HG02870 (cell line): Measurements from ENCODE around the gene STX10.
"Not testable (repeated sequence)": the region's sequence is repeated elsewhere in the genome, so short reads cannot be mapped to it uniquely, and the experiment has no call there.

ENCODE experiments used
- ATAC-seq: cut with Tn5 transposase; IDR thresholded peaks from one replicate; pipeline ENCODE4 v1.9.1; 2021; ENCODE audit warnings: mild to moderate bottlenecking, moderate library complexity; ENCODE audit not compliant: unreplicated experiment

The STX10 gene

GRCh38 chr19:13165162-13165997 lies 15.2 kb upstream of the STX10 start:
- no peak for ATAC-seq

- no peak for ATAC-seq
These were observed 14.4 kb upstream of the STX10 start for GRCh38 chr19:13164343-13165161.

GRCh38 chr19:13163609-13164342 lies 13.6 kb upstream of the STX10 start:
- ATAC-seq, result no peak

- ATAC-seq, result no peak
These were observed 12.8 kb upstream of the STX10 start for GRCh38 chr19:13162724-13163608.

GRCh38 chr19:13160557-13160956 lies 10.4 kb upstream of the STX10 start:
- ATAC-seq, result no peak

- ATAC-seq, result no peak
These were observed 9.5 kb upstream of the STX10 start for GRCh38 chr19:13159713-13160112.

- ATAC-seq, result no peak
These were observed 5.5 kb upstream of the STX10 start for GRCh38 chr19:13155472-13156359.

GRCh38 chr19:13154911-13155471 lies 4.8 kb upstream of the STX10 start:
- ATAC-seq, result no peak

- no peak for ATAC-seq
These were observed 4.1 kb upstream of the STX10 start for GRCh38 chr19:13154241-13154778.

GRCh38 chr19:13153569-13154240 lies 3.5 kb upstream of the STX10 start:
- ATAC-seq, result no peak

- ATAC-seq, result no peak
These were observed 2.9 kb upstream of the STX10 start for GRCh38 chr19:13152974-13153568.

GRCh38 chr19:13152356-13152973 lies 2.3 kb upstream of the STX10 start:
- no peak for ATAC-seq

- ATAC-seq, result peak; percentile 40
These were observed 1.6 kb upstream of the STX10 start for GRCh38 chr19:13151605-13152355.

GRCh38 chr19:13150931-13151604 lies 893 bp upstream of the STX10 start:
- ATAC-seq, result peak; percentile 2

GRCh38 chr19:13149628-13150186 lies 468 bp downstream of the STX10 start:
- no peak for ATAC-seq

- ATAC-seq, result not testable (repeated sequence)
These were observed 975 bp downstream of the STX10 start for GRCh38 chr19:13149173-13149627.
